ENCODE results near the gene TMEM114. TPM values are rescaled to one million over a fixed set of nuclear protein-coding genes. Genes with fewer than 3 reads are reported as not detected.
"Not testable (repeated sequence)": the region's sequence is repeated elsewhere in the genome, so short reads cannot be mapped to it uniquely, and the experiment has no call there.

Gene TMEM114
- total and polyA plus RNA-seq, 7 experiments from 2014 or later: not detected

DNA sequence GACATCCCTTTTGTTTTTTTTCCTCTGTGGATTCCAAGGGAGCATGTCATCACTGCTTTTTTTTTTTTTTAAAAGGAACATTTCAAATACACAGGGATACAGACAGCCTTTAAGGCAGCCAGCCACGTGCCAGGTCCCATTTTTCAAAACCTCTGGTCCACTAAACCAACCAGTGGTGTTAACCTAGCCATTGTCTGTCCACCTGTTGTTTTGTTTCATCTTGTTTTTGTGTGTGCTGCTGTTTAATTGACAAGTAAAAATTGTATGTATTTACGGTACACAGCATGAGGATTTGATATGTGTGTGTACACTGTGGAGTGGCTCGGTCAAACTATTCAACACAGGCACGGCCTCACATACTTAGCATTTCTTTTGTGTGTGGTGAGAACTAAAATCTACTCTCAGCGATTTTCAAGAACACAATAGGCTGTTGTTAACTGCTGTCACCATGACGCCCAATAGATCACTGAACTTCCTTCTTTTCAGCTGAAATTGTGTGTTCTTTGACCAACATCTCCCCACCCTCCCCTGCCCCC lies 19.2 kb downstream of the TMEM114 start:
- Mint-ChIP-seq H3K4me1 (peaks cover 0 to 8% (median 4%) of the 10 kb centered on the region in 7 donors), H3K9me3 (no peaks in the 10 kb centered on the region), H3K27me3 (peaks cover 6 to 37% (median 21%) of the 10 kb centered on the region in 5 donors), H3K4me3 (no peak overlapping the region), H3K36me3 (no peaks in the 10 kb centered on the region), H3K27ac (no peak overlapping the region)
- intact Hi-C loops (cut with micrococcal nuclease): no loop called here
- no peak overlapping the region for H3K4me3 ChIP-seq (ENCODE audit: low read length)
- no peaks in the 10 kb centered on the region for H3K9me3 ChIP-seq (ENCODE audit: control insufficient read depth in 2 of 3, low read length in 3 of 3)
- H3K4me1 ChIP-seq (ENCODE audit: control insufficient read depth in 2 of 2, insufficient read depth in 2 of 2, low read length in 2 of 2): no peaks in the 10 kb centered on the region
- ATAC-seq (no peak), DNase-seq (no peak)
- POLR2A ChIA-PET: no interaction called here
- no peaks in the 10 kb centered on the region for H3K36me3 ChIP-seq (ENCODE audit: control insufficient read depth in 2 of 3, insufficient read depth in 3 of 3, low read length in 3 of 3)
- CTCF ChIA-PET: interaction anchor here (0.8 kb wide), 1 partner anchor 563 kb away, joined by 5 read pairs; no protein-coding TSS in a partner anchor
- H3K27ac ChIP-seq (ENCODE audit: low read depth, low read length): no peak overlapping the region
- no peaks in the 10 kb centered on the region for H3K27me3 ChIP-seq (ENCODE audit: control insufficient read depth in 2 of 2, insufficient read depth in 2 of 2, low read length in 2 of 2)

DNA sequence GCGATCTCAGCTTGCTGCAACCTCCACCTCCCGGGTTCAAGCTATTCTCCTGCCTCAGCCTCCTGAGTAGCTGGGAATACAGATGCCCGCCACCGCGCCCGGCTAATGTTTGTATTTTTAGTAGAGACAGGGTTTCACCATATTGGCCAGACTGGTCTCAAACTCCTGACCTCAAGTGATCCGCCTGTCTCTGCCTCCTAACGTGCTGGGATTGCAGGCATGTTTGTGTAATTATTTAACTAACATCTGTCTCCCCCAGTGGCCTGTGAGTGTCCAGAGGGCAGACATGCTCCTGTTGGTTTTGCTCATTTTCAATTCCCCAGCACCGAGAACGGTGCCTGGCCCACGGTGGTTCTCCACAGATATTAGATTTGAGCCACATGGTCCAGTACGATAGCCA lies 19.9 kb downstream of the TMEM114 start:
- CTCF ChIA-PET: interaction anchor here (0.8 to 4.2 kb wide), 2 partner anchors 310 to 564 kb away, joined by 5 to 26 read pairs; no protein-coding TSS in a partner anchor

DNA sequence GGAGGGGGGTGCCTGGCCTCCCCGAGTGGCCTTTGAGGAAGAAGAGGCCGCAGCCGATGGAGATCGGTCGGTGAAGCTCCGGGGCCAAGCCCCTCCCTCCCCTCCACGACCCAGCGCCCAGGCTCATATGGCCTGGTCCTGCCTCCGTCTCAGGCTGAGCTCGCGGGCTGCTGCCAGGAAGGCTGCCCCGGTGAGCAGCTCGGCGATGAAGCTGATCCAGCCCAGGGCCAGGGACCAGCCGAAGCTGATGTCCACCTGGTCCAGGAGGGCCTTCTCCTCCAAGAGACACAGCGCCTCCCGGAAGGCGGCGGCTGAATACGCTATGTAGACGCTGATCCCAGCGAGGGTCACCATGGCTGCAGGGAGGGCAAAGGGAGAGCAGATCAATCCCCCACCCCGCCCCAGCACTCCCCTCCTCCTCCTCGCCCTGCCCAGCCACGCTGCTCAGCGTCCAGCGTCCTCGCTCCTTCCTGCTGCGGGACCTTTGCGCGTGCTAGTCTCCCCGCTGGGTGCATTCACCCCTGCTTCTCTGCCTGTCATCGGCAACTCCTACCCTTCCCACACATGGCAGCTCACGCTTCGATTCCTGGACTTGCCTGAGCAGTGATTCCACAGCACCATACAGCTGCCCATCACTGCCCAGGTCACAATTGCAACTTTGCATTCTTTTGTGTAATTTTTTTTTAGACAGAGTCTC lies 20.5 kb downstream of the TMEM114 start:
- Histone ChIP-seq H3K27me3 (ENCODE audit: control insufficient read depth in 2 of 2, insufficient read depth in 2 of 2, low read length in 2 of 2) (no peaks in the 10 kb centered on the region), H3K27ac (ENCODE audit: low read depth, low read length) (no peak overlapping the region), H3K9me3 (ENCODE audit: control insufficient read depth in 2 of 3, low read length in 3 of 3) (no peaks in the 10 kb centered on the region), H3K4me3 (ENCODE audit: low read length) (no peak overlapping the region), H3K36me3 (ENCODE audit: control insufficient read depth in 2 of 3, insufficient read depth in 3 of 3, low read length in 3 of 3) (no peaks in the 10 kb centered on the region), H3K4me1 (ENCODE audit: control insufficient read depth in 2 of 2, insufficient read depth in 2 of 2, low read length in 2 of 2) (no peaks in the 10 kb centered on the region)
- H3K4me1 Mint-ChIP-seq: peaks cover 0 to 8% (median 4%) of the 10 kb centered on the region in 7 donors
- ChIA-PET CTCF (interaction anchor here (1.7 to 4.2 kb wide), 2 partner anchors 73 to 311 kb away, joined by 4 to 26 read pairs; no protein-coding TSS in a partner anchor), POLR2A (no interaction called here)
- DNase-seq (no peak), ATAC-seq (no peak)
- intact Hi-C loops (cut with micrococcal nuclease): loop anchor here in 1 of 2 donors (5.0 kb wide), 2 partner anchors 298 to 1688 kb away; partner anchors contain the start of gene CARHSP1
- H3K27me3 Mint-ChIP-seq: peaks cover 4 to 26% (median 18%) of the 10 kb centered on the region in 5 donors
- H3K9me3 Mint-ChIP-seq: no peaks in the 10 kb centered on the region
- no peak overlapping the region for H3K27ac Mint-ChIP-seq
- H3K4me3 Mint-ChIP-seq: no peak overlapping the region
- no peaks in the 10 kb centered on the region for H3K36me3 Mint-ChIP-seq

More for the DNA sequence above, 19.9 kb downstream of the TMEM114 start:
- peaks cover 4 to 30% (median 18%) of the 10 kb centered on the region in 5 donors for H3K27me3 Mint-ChIP-seq
- ATAC-seq; DNase-seq; H3K4me3 ChIP-seq (ENCODE audit: low read length); H3K4me1 ChIP-seq (ENCODE audit: control insufficient read depth in 2 of 2, insufficient read depth in 2 of 2, low read length in 2 of 2); intact Hi-C loops (cut with micrococcal nuclease); H3K36me3 ChIP-seq (ENCODE audit: control insufficient read depth in 2 of 3, insufficient read depth in 3 of 3, low read length in 3 of 3); H3K9me3 ChIP-seq (ENCODE audit: control insufficient read depth in 2 of 3, low read length in 3 of 3); H3K36me3 Mint-ChIP-seq; H3K4me1 Mint-ChIP-seq; H3K9me3 Mint-ChIP-seq; H3K27me3 ChIP-seq (ENCODE audit: control insufficient read depth in 2 of 2, insufficient read depth in 2 of 2, low read length in 2 of 2); H3K4me3 Mint-ChIP-seq; H3K27ac ChIP-seq (ENCODE audit: low read depth, low read length); POLR2A ChIA-PET; H3K27ac Mint-ChIP-seq: not testable (repeated sequence)

DNA sequence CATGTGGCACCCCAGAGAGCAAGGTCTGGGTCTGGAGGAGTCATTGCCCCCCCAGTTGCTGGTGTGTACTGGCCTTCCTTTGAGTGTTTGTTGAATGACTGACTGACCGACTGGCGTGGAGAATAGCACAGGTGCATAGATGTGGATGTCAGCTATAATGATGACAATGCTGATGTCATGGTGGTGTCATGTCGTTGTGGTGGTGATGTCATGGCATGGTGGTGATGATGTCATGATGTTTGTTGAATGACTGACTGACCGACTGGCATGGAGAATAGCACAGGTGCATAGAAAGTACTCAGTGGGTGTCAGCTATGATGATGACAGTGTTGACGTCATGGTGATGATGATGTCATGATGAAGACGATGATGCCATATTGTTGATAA lies 22.1 kb downstream of the TMEM114 start:
- H3K27ac Mint-ChIP-seq: peak overlapping the region in 3 of 9 donors; percentile 10 to 68 (median 60)
- H3K4me1 ChIP-seq (ENCODE audit: control insufficient read depth in 2 of 2, insufficient read depth in 2 of 2, low read length in 2 of 2): no peaks in the 10 kb centered on the region
- CTCF ChIA-PET: interaction anchor here (0.6 to 4.2 kb wide), 3 partner anchors 75 to 565 kb away, joined by 3 to 26 read pairs (median 4); no protein-coding TSS in a partner anchor
- H3K4me3 Mint-ChIP-seq: no peak overlapping the region
- peaks cover 0 to 8% (median 4%) of the 10 kb centered on the region in 7 donors for H3K4me1 Mint-ChIP-seq
- H3K9me3 Mint-ChIP-seq: no peaks in the 10 kb centered on the region
- no peaks in the 10 kb centered on the region for H3K9me3 ChIP-seq (ENCODE audit: control insufficient read depth in 2 of 3, low read length in 3 of 3)
- no peaks in the 10 kb centered on the region for H3K27me3 ChIP-seq (ENCODE audit: control insufficient read depth in 2 of 2, insufficient read depth in 2 of 2, low read length in 2 of 2)
- H3K27me3 Mint-ChIP-seq: peaks cover 4 to 20% (median 14%) of the 10 kb centered on the region in 5 donors
- ATAC-seq (no peak), DNase-seq (no peak)
- H3K27ac ChIP-seq (ENCODE audit: low read depth, low read length): no peak overlapping the region
- intact Hi-C loops (cut with micrococcal nuclease): loop anchor here in 1 of 2 donors (5.0 kb wide), 2 partner anchors 299 to 1689 kb away; partner anchors contain the start of gene CARHSP1
- no peaks in the 10 kb centered on the region for H3K36me3 Mint-ChIP-seq
- H3K36me3 ChIP-seq (ENCODE audit: control insufficient read depth in 2 of 3, insufficient read depth in 3 of 3, low read length in 3 of 3): no peaks in the 10 kb centered on the region
- POLR2A ChIA-PET: no interaction called here
- no peak overlapping the region for H3K4me3 ChIP-seq (ENCODE audit: low read length)

DNA sequence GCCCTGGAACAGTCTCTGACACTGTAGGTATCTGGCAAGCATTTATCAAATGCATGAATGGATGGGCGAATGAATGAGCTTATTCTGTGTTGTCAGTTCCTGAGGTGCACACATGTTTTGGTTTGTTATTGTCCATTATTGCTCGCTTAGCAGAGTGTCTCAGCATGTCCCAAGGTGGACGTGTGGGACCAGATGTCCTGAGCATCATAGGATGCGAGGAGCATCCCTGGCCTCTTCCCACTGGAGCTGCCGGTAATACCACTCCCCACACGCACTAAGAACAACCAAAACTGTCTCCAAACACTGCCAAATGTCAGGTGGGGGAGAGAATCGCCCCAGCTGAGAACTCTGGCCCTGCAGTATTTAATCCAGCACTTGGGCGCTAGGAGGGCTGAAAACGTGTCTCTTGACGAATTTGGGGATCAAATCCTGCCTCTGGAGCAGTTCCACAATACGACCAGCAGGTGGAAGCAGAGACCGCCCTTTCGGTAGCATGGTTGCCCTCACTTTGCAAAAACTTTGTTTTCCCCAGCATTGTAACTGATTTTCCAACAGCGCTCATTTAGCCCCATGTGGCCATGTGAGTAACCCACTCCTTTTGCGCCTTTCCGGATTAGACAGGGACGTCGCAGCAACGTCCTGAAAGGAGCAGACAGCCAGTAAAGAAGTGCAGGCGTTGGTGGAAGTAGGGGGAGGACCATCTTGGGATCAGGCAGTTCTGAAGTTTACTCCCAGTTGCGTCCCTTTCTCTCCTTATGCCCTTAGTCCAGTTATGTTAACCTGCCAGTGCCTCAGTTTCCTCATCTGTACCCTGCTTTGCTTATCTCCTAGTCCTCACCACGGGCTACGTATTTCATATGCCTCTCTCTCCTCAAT lies 22.7 kb downstream of the TMEM114 start:
- H3K36me3 Mint-ChIP-seq: no peaks in the 10 kb centered on the region
- H3K4me1 ChIP-seq (ENCODE audit: control insufficient read depth in 2 of 2, insufficient read depth in 2 of 2, low read length in 2 of 2): no peaks in the 10 kb centered on the region
- DNase-seq: peak; percentile 53 to 86 (median 79)
- H3K27ac Mint-ChIP-seq: peak overlapping the region in 7 of 9 donors; percentile 10 to 69 (median 60)
- no peaks in the 10 kb centered on the region for H3K9me3 Mint-ChIP-seq
- POLR2A ChIA-PET: interaction anchor here (0.6 kb wide), 1 partner anchor 332 kb away, joined by 3 read pairs; no protein-coding TSS in a partner anchor
- peak; percentile 97 for ATAC-seq
- no peaks in the 10 kb centered on the region for H3K36me3 ChIP-seq (ENCODE audit: control insufficient read depth in 2 of 3, insufficient read depth in 3 of 3, low read length in 3 of 3)
- no peak overlapping the region for H3K27ac ChIP-seq (ENCODE audit: low read depth, low read length)
- peaks cover 4 to 19% (median 10%) of the 10 kb centered on the region in 5 donors for H3K27me3 Mint-ChIP-seq
- CTCF ChIA-PET: interaction anchor here (0.8 to 4.2 kb wide), 4 partner anchors 15 to 441 kb away, joined by 3 to 26 read pairs (median 5); no protein-coding TSS in a partner anchor
- intact Hi-C loops (cut with micrococcal nuclease): loop anchor here (1.0 to 5.0 kb wide), 15 partner anchors 54 to 1690 kb away; partner anchors contain the start of genes PMM2 (in 2 of the 2), TMEM186 (in 2 of the 2), CARHSP1 (in 1 of the 2) and HAPSTR1 (in 1 of the 2)
- no peaks in the 10 kb centered on the region for H3K9me3 ChIP-seq (ENCODE audit: control insufficient read depth in 2 of 3, low read length in 3 of 3)
- no peaks in the 10 kb centered on the region for H3K27me3 ChIP-seq (ENCODE audit: control insufficient read depth in 2 of 2, insufficient read depth in 2 of 2, low read length in 2 of 2)
- no peak overlapping the region for H3K4me3 ChIP-seq (ENCODE audit: low read length)
- H3K4me1 Mint-ChIP-seq: peaks cover 0 to 8% (median 4%) of the 10 kb centered on the region in 7 donors
- H3K4me3 Mint-ChIP-seq: no peak overlapping the region

DNA sequence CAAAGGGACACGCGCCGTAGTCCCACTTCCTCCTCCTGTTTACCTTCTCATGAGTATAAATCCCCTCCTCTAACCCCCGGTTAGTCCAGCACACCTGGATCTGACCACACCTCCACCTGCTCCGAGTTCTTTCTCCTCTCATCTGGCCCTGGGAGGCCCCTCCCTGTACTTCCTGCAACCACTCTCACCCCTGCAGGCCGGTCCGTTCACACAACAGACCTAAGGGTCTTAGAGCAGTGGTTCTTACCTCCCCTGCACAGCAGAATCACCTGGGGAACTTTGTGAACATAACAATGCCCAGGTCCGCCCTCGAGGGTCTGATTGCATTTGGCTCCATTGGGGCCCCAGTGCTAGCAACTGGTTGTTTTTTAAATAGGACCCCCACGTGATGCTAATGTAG lies 24.8 kb downstream of the TMEM114 start:
- Histone ChIP-seq H3K9me3 (ENCODE audit: control insufficient read depth in 2 of 3, low read length in 3 of 3) (no peaks in the 10 kb centered on the region), H3K4me1 (ENCODE audit: control insufficient read depth in 2 of 2, insufficient read depth in 2 of 2, low read length in 2 of 2) (no peaks in the 10 kb centered on the region), H3K36me3 (ENCODE audit: control insufficient read depth in 2 of 3, insufficient read depth in 3 of 3, low read length in 3 of 3) (no peaks in the 10 kb centered on the region), H3K4me3 (ENCODE audit: low read length) (no peak overlapping the region), H3K27ac (ENCODE audit: low read depth, low read length) (no peak overlapping the region), H3K27me3 (ENCODE audit: control insufficient read depth in 2 of 2, insufficient read depth in 2 of 2, low read length in 2 of 2) (no peaks in the 10 kb centered on the region)
- intact Hi-C loops (cut with micrococcal nuclease): loop anchor here in 1 of 2 donors (5.0 kb wide), 2 partner anchors 302 to 1692 kb away; partner anchors contain the start of gene CARHSP1
- POLR2A ChIA-PET: no interaction called here
- H3K27ac Mint-ChIP-seq: no peak overlapping the region
- peaks cover 0 to 8% (median 4%) of the 10 kb centered on the region in 7 donors for H3K4me1 Mint-ChIP-seq
- no peak for ATAC-seq
- H3K36me3 Mint-ChIP-seq: no peaks in the 10 kb centered on the region
- CTCF ChIA-PET: interaction anchor here (0.5 kb wide), 1 partner anchor 315 kb away, joined by 3 read pairs; no protein-coding TSS in a partner anchor
- no peak for DNase-seq
- H3K4me3 Mint-ChIP-seq: no peak overlapping the region
- no peaks in the 10 kb centered on the region for H3K9me3 Mint-ChIP-seq
- H3K27me3 Mint-ChIP-seq: peaks cover 0 to 7% (median 4%) of the 10 kb centered on the region in 5 donors
